Measurements from ENCODE around the gene PSTPIP1.

The PSTPIP1 gene

GRCh38 chr15:76991741-76992645, 2.9 kb upstream of the PSTPIP1 start:
- peak; percentile 6 for DNase-seq (ENCODE audit: low read depth)
- no peak overlapping the region for H3K4me3 ChIP-seq (ENCODE audit: low read depth, low read length)
- TF ChIP-seq CTCF (IDR thresholded peaks at IDR 0.05; ENCODE audit: control insufficient read depth, extremely low read depth, insufficient read depth) = no peak

GRCh38 chr15:76993114-76993725, 1.7 kb upstream of the PSTPIP1 start:
- no peak overlapping the region for H3K4me3 ChIP-seq (ENCODE audit: low read depth, low read length)

GRCh38 chr15:76994001-76994400, 925 bp upstream of the PSTPIP1 start:
- no peak for TF ChIP-seq CTCF (IDR thresholded peaks at IDR 0.05; ENCODE audit: control insufficient read depth, extremely low read depth, insufficient read depth)
- no peak overlapping the region for H3K4me3 ChIP-seq (ENCODE audit: low read depth, low read length)
- no peak for DNase-seq (ENCODE audit: low read depth)

More at GRCh38 chr15:76993114-76993725, 1.7 kb upstream of the PSTPIP1 start:
- no peak for DNase-seq (ENCODE audit: low read depth)
- TF ChIP-seq CTCF (IDR thresholded peaks at IDR 0.05; ENCODE audit: control insufficient read depth, extremely low read depth, insufficient read depth) = no peak

GRCh38 chr15:76994496-76994895, 430 bp upstream of the PSTPIP1 start:
- H3K4me3 ChIP-seq (ENCODE audit: low read depth, low read length) = no peak overlapping the region
- no peak for TF ChIP-seq CTCF (IDR thresholded peaks at IDR 0.05; ENCODE audit: control insufficient read depth, extremely low read depth, insufficient read depth)
- DNase-seq (ENCODE audit: low read depth) = no peak

- no peak overlapping the region for H3K4me3 ChIP-seq (ENCODE audit: low read depth, low read length)
- TF ChIP-seq CTCF (IDR thresholded peaks at IDR 0.05; ENCODE audit: control insufficient read depth, extremely low read depth, insufficient read depth) = no peak
- no peak for DNase-seq (ENCODE audit: low read depth)
These were observed 1.2 kb downstream of the PSTPIP1 start for GRCh38 chr15:76996076-76996525.

GRCh38 chr15:76996526-76997401, 1.8 kb downstream of the PSTPIP1 start:
- no peak for DNase-seq (ENCODE audit: low read depth)
- no peak overlapping the region for H3K4me3 ChIP-seq (ENCODE audit: low read depth, low read length)
- no peak for TF ChIP-seq CTCF (IDR thresholded peaks at IDR 0.05; ENCODE audit: control insufficient read depth, extremely low read depth, insufficient read depth)

All from LNCaP clone FGC (cell line).